A549 (cell line): Measurements from ENCODE around the gene PLEKHG4B. TPM values are rescaled to one million over a fixed set of nuclear protein-coding genes. Genes with fewer than 3 reads are reported as not detected.

Source experiments
- ATAC-seq, 2 experiments: fragments of 200-7000 bp in 1 of 2; fragments of >200 bp in 1 of 2; cut with Nextera tagmentation in 1 of 2; cut with Tn5 transposase in 1 of 2; 3 replicates each; pipeline versions ENCODE4 v1.8.0 to v1.9.1; 2018 to 2020; ENCODE audit warnings: mild to moderate bottlenecking in 1 of 2, moderate library complexity in 1 of 2
- CTCF ChIA-PET: fragments of 300-600 bp; sonication (Branson Sonifier 250); formaldehyde crosslinking; extraction: SDS; loops from one replicate; lab custom pipeline; 2021; ENCODE audit warnings: antibody characterized with exemption, inconsistent platforms; lab: Yijun Ruan, JAX
- POLR2A ChIA-PET: fragments of 350-600 bp; formaldehyde crosslinking; extraction: SDS; loops from one replicate; lab custom pipeline; 2021; ENCODE audit warnings: antibody characterized with exemption, inconsistent platforms; lab: Yijun Ruan, JAX
- DNase-seq, 2 experiments: peaks; one replicate each; pipeline versions ENCODE4 v3.0.0 to v3.0.0-alpha.2; 2011 to 2016; ENCODE audit warnings: low read depth in 1 of 2, low spot score in 1 of 2
- FAIRE-seq: peaks from 2 replicates; lab custom pipeline; 2011; peaks lifted over from hg19 to GRCh38; lab: Jason Lieb, UNC
- H3K27ac ChIP-seq, 2 experiments: fragments of >200 bp; sonication (Bioruptor Twin); formaldehyde crosslinking; 3 replicates each; pipeline ENCODE4 v1.5.1; 2016 to 2017
- H3K4me1 ChIP-seq: fragments of >200 bp; sonication (Bioruptor Twin); formaldehyde crosslinking; 3 replicates; pipeline ENCODE4 v1.6.1; 2016
- H3K4me2 ChIP-seq: fragments of >200 bp; sonication (Bioruptor Twin); formaldehyde crosslinking; 3 replicates; pipeline ENCODE4 v1.6.1; 2016
- H3K4me3 ChIP-seq: fragments of >200 bp; sonication (Bioruptor Twin); formaldehyde crosslinking; 3 replicates; pipeline ENCODE4 v1.5.1; 2016
- H3K9me3 ChIP-seq: fragments of >200 bp; sonication (Bioruptor Twin); formaldehyde crosslinking; 3 replicates; pipeline ENCODE4 v1.6.1; 2016
- ATOH8 ChIP-seq: fragments of 250-450 bp; sonication (Bioruptor Pico); IDR thresholded peaks from 2 replicates; pipeline ENCODE4 v1.5.0; 2020; ENCODE audit warnings: low read depth, mild to moderate bottlenecking, moderate library complexity
- BHLHE40 ChIP-seq: IDR thresholded peaks from 2 replicates; pipeline ENCODE4 v1.6.1; 2012; ENCODE audit warnings: low read depth, low read length, inconsistent platforms
- CBX2 ChIP-seq: fragments of 200-600 bp; sonication (generic); IDR thresholded peaks from 2 replicates; pipeline ENCODE4 v1.6.1; 2016; ENCODE audit warnings: low read depth, mild to moderate bottlenecking, borderline replicate concordance
- CEBPB ChIP-seq, 2 experiments: fragments of >200 bp in 1 of 2; sonication (Bioruptor Twin) in 1 of 2; formaldehyde crosslinking in 1 of 2; IDR thresholded peaks; 2 replicates each; pipeline ENCODE4 v1.6.1; 2012 to 2016
- CHD2 ChIP-seq: fragments of 150-350 bp; IDR thresholded peaks from 2 replicates; pipeline ENCODE4 v1.6.1; 2014; ENCODE audit warnings: low read length; ENCODE audit not compliant: partially characterized antibody
- FOSB ChIP-seq: fragments of 250-450 bp; sonication (Bioruptor Pico); IDR thresholded peaks from 2 replicates; pipeline ENCODE4 v1.5.0; 2020; ENCODE audit warnings: mild to moderate bottlenecking, moderate library complexity
- FOXS1 ChIP-seq: fragments of 250-450 bp; sonication (Bioruptor Pico); IDR thresholded peaks from 2 replicates; pipeline ENCODE4 v1.5.0; 2020; ENCODE audit warnings: mild to moderate bottlenecking, moderate library complexity
- HDAC2 ChIP-seq: fragments of 200-600 bp; sonication (generic); IDR thresholded peaks from 2 replicates; pipeline ENCODE4 v1.6.1; 2016
- HEYL ChIP-seq: fragments of 250-450 bp; sonication (Bioruptor Pico); IDR thresholded peaks from 2 replicates; pipeline ENCODE4 v1.8.0; 2021; ENCODE audit warnings: mild to moderate bottlenecking, moderate library complexity
- HOXA7 ChIP-seq: fragments of 250-450 bp; sonication (Bioruptor Pico); IDR thresholded peaks from 2 replicates; pipeline ENCODE4 v1.5.0; 2020; ENCODE audit warnings: mild to moderate bottlenecking, moderate library complexity
- HOXB13 ChIP-seq: fragments of 250-450 bp; sonication (Bioruptor Pico); IDR thresholded peaks from 2 replicates; pipeline ENCODE4 v1.5.0; 2020; ENCODE audit warnings: low read depth, mild to moderate bottlenecking, moderate library complexity
- HOXB5 ChIP-seq: fragments of 250-450 bp; sonication (Bioruptor Pico); IDR thresholded peaks from 2 replicates; pipeline ENCODE4 v1.5.0; 2020; ENCODE audit warnings: mild to moderate bottlenecking, moderate library complexity
- JUN ChIP-seq, 2 experiments: fragments of >200 bp; sonication (Bioruptor Twin); formaldehyde crosslinking; IDR thresholded peaks; 2 replicates in 1 of 2; 3 replicates in 1 of 2; pipeline ENCODE4 v1.6.1; 2016 to 2017
- JUNB ChIP-seq: fragments of >200 bp; sonication (Bioruptor Twin); formaldehyde crosslinking; IDR thresholded peaks from 2 replicates; pipeline ENCODE4 v1.6.1; 2016
- KDM5A ChIP-seq: fragments of 200-600 bp; sonication (generic); IDR thresholded peaks from 2 replicates; pipeline ENCODE4 v1.6.1; 2016; ENCODE audit warnings: antibody characterized with exemption, mild to moderate bottlenecking
- MAFK ChIP-seq: fragments of 450-650 bp; IDR thresholded peaks from 2 replicates; pipeline ENCODE4 v1.6.1; 2014; ENCODE audit not compliant: partially characterized antibody
- MAZ ChIP-seq: fragments of 150-350 bp; IDR thresholded peaks from 2 replicates; pipeline ENCODE4 v1.6.1; 2014; ENCODE audit warnings: antibody characterized with exemption, low read depth, low read length, borderline replicate concordance
- MYC ChIP-seq: IDR thresholded peaks from 2 replicates; pipeline ENCODE4 v1.6.1; 2012; ENCODE audit warnings: mild to moderate bottlenecking, inconsistent platforms, low read length, improper control_type of control experiment, borderline replicate concordance
- NPAS2 ChIP-seq: fragments of 250-450 bp; sonication (Bioruptor Pico); IDR thresholded peaks from 2 replicates; pipeline ENCODE4 v1.8.0; 2022; ENCODE audit warnings: mild to moderate bottlenecking, moderate library complexity, borderline replicate concordance
- NR3C1 ChIP-seq: fragments of >200 bp; sonication (Bioruptor Twin); formaldehyde crosslinking; IDR thresholded peaks from 3 replicates; pipeline ENCODE4 v1.6.1; 2017
- RARB ChIP-seq: fragments of 250-450 bp; sonication (Bioruptor Pico); IDR thresholded peaks from 2 replicates; pipeline ENCODE4 v1.8.0; 2021; ENCODE audit warnings: mild to moderate bottlenecking, moderate library complexity
- RCOR1 ChIP-seq: fragments of 150-350 bp; IDR thresholded peaks from 2 replicates; pipeline ENCODE4 v1.6.1; 2014; ENCODE audit warnings: antibody characterized with exemption, low read length, low read depth
- RFX5 ChIP-seq: fragments of 450-650 bp; IDR thresholded peaks from 2 replicates; pipeline ENCODE4 v1.7.1; 2014; ENCODE audit warnings: antibody characterized with exemption, mild to moderate bottlenecking, moderate library complexity
- RNF2 ChIP-seq: fragments of 200-600 bp; sonication (generic); IDR thresholded peaks from 2 replicates; pipeline ENCODE4 v1.6.1; 2016; ENCODE audit warnings: low read depth, mild to moderate bottlenecking, antibody characterized with exemption, moderate library complexity, borderline replicate concordance
- SMC3 ChIP-seq: fragments of >200 bp; sonication (Bioruptor Twin); formaldehyde crosslinking; IDR thresholded peaks from 3 replicates; pipeline ENCODE4 v1.6.1; 2018; ENCODE audit warnings: inconsistent platforms
- SREBF2 ChIP-seq: fragments of 450-650 bp; IDR thresholded peaks from 2 replicates; pipeline ENCODE4 v1.6.1; 2014; ENCODE audit warnings: mild to moderate bottlenecking, moderate library complexity
- USF2 ChIP-seq: fragments of 450-650 bp; IDR thresholded peaks from 2 replicates; pipeline ENCODE4 v1.6.1; 2014; ENCODE audit warnings: antibody characterized with exemption
- ZNF302 ChIP-seq: fragments of 250-450 bp; sonication (Bioruptor Pico); IDR thresholded peaks from 2 replicates; pipeline ENCODE4 v1.9.0; 2021; ENCODE audit warnings: inconsistent platforms, mild to moderate bottlenecking, moderate library complexity
- whole genome bisulfite sequencing: methylation state at CpG from one replicate; pipeline ENCODE4 v1.1.6; 2017; ENCODE audit errors: missing lambda C conversion rate; 5-methylcytosine and 5-hydroxymethylcytosine counted together
- polyA plus RNA-seq, 4 experiments: library from polyadenylated mRNA; depleted of rRNA in 3 of 4; stranded (reverse); fragments of >200 nt; fragmentation: RNase III in 1 of 4; extraction: RNeasy Plus Mini Kit Qiagen cat#74134 plus additional on column Dnase treatment in 1 of 4; gene quantifications; 2 replicates in 3 of 4; 3 replicates in 1 of 4; pipeline ENCODE4 v1.2.3, GENCODE V29; 2011 to 2017
- TF ChIP-seq, protein P1 (sequence below): IDR thresholded peaks from 2 replicates; pipeline ENCODE4 v1.6.1; 2012

The PLEKHG4B gene
- polyA plus RNA-seq, 2 of the 4 experiments (the other 2 are of a cell fraction), result 0.57 to 0.59 TPM

DNA sequence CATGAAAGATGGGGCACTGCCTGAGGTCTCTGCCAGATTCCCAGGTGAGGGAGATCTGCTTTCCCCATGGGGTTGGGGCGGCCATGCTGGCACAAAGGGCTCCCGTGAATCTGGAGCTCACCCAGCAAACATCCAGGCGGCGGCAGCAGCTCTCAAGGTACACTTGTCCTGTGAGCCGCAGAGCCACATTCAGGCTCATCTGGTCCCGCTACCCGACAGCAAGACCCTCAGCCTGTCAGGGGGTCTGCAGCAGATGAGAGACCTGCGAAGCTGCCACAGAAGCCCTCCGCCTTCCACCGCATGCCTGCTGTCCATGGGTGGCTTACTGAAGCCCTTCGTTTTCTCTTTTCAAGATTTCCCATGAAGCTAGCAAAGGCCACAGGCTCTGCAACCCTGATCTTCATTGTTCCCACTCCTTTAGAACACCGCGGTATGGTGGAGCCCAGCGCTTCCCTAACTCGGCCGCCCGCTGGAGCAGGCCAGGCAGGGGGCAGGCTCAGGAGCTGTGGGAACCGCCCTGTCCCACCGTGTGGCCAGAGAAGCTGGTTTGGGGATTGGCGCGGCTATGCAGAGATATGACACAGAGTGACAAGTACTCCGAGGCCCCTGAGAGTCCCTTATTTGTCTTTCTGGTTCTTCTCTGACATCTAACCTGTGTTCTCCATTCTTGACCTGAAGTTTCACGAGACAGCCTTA lies 108.1 kb downstream of the PLEKHG4B start:
- no peaks in the 10 kb centered on the region for H3K4me1 ChIP-seq
- FAIRE-seq, result no peak
- TF ChIP-seq HEYL (CRISPR knock-in tag), result no peak
- TF ChIP-seq BHLHE40, result no peak
- no peak for TF ChIP-seq CBX2
- no peak for TF ChIP-seq HOXB13 (CRISPR knock-in tag)
- no peak for TF ChIP-seq CEBPB (IDR thresholded peaks at IDR 0.05)
- no peak for TF ChIP-seq ATOH8 (CRISPR knock-in tag)
- TF ChIP-seq MYC, result no peak
- no peak for TF ChIP-seq USF2
- TF ChIP-seq SREBF2, result no peak
- TF ChIP-seq NPAS2 (CRISPR knock-in tag), result no peak
- no peak for TF ChIP-seq RARB (CRISPR knock-in tag)
- TF ChIP-seq, protein P1, sequence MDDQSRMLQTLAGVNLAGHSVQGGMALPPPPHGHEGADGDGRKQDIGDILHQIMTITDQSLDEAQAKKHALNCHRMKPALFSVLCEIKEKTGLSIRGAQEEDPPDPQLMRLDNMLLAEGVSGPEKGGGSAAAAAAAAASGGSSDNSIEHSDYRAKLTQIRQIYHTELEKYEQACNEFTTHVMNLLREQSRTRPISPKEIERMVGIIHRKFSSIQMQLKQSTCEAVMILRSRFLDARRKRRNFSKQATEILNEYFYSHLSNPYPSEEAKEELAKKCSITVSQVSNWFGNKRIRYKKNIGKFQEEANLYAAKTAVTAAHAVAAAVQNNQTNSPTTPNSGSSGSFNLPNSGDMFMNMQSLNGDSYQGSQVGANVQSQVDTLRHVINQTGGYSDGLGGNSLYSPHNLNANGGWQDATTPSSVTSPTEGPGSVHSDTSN, result no peak
- no peak for TF ChIP-seq RNF2
- TF ChIP-seq SMC3, result no peak
- no peak for TF ChIP-seq JUNB
- no peak for TF ChIP-seq HOXA7 (CRISPR knock-in tag)
- no peak for TF ChIP-seq RFX5
- TF ChIP-seq MAFK, result no peak
- no peak for TF ChIP-seq NR3C1
- no peak for TF ChIP-seq KDM5A
- 94% methylated on average over 22 of the region's 23 CpGs for WGBS
- no peak overlapping the region for H3K4me2 ChIP-seq
- ChIA-PET CTCF (interaction anchor here (1.4 kb wide), 2 partner anchors 9 to 12 kb away, joined by 4 to 5 read pairs; no protein-coding TSS in a partner anchor), POLR2A (interaction anchor here (0.7 kb wide), 1 partner anchor 96 kb away, joined by 3 read pairs; no protein-coding TSS in a partner anchor)
- ATAC-seq, result no peak
- no peaks in the 10 kb centered on the region for H3K9me3 ChIP-seq
- H3K4me3 ChIP-seq, result no peak overlapping the region
- H3K27ac ChIP-seq, result no peak overlapping the region
- DNase-seq, result no peak

DNA sequence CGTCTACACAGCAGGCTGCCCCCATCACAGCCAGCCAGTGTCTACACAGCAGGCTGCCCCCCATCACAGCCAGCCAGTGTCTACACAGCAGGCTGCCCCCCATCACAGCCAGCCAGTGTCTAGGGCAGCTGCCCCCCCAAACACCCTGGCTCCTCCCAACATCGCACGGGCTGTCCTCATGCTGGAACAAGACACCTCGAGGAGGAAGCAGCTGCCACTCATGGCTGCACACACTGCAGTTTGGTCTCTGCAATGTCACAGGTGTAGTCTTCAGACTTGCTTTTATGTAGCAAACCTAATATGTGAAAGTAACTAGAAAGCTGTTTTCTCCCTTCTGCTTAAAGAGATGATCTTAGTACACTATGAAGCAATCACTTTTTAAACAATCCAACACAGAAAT lies 109.0 kb downstream of the PLEKHG4B start:
- ChIA-PET CTCF (interaction anchor here (1.0 to 1.4 kb wide), 2 partner anchors 12 to 18 kb away, joined by 3 to 5 read pairs; no protein-coding TSS in a partner anchor), POLR2A (no interaction called here)
- Histone ChIP-seq H3K27ac (no peak overlapping the region), H3K4me1 (no peaks in the 10 kb centered on the region), H3K4me2 (no peak overlapping the region), H3K4me3 (no peak overlapping the region), H3K9me3 (no peaks in the 10 kb centered on the region)
- 83% methylated on average over 2 of the region's 4 CpGs for WGBS
- ATAC-seq (no peak), DNase-seq (no peak), FAIRE-seq (no peak)
- TF ChIP-seq RFX5 (no peak), SREBF2 (no peak), FOSB (no peak), RCOR1 (no peak), HDAC2 (no peak), HOXB5 (no peak), CHD2 (no peak), CBX2 (no peak), MAZ (no peak), FOXS1 (CRISPR knock-in tag) (no peak), ATOH8 (CRISPR knock-in tag) (no peak), ZNF302 (CRISPR knock-in tag) (no peak), NR3C1 (no peak), JUN (IDR thresholded peaks at IDR 0.05) (no peak)
- TF ChIP-seq, protein P1, result no peak
